Measurements from ENCODE around the gene GHRHR. TPM values are rescaled to one million over a fixed set of nuclear protein-coding genes. Genes with fewer than 3 reads are reported as not detected.

The GHRHR gene
- total RNA-seq, 1 donor from 2014 or later: not detected

DNA sequence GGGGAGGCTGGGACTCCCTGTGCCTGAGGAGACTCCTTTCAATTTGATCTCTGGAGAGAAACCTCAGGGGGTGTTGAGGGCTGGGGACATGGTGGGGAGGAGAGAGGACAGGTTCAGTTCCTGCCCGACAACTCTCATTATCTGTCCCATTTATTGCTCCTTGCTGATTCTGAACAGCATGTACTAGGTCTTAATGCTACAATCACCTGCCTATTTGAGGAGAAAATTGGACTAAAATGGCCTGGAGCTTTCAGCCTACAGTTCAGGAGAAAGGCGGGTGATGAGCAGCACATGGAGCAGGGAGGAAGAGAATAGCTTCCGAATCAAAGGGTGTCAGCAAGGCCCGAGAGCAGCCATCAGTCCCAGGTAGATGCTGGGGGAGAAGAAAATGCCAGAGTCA lies 58.4 kb downstream of the GHRHR start:
- Mint-ChIP-seq H3K27me3 (peaks cover 27% of the 10 kb centered on the region), H3K4me1 (ENCODE audit: low read depth) (no peaks in the 10 kb centered on the region), H3K4me3 (ENCODE audit: low read depth) (no peak overlapping the region), H3K36me3 (ENCODE audit: insufficient read depth) (no peaks in the 10 kb centered on the region), H3K9me3 (ENCODE audit: low read depth) (no peaks in the 10 kb centered on the region), H3K27ac (no peak overlapping the region)
- DNase-seq (ENCODE audit: low spot score, unreplicated experiment): no peak
- TF ChIP-seq, protein P1, sequence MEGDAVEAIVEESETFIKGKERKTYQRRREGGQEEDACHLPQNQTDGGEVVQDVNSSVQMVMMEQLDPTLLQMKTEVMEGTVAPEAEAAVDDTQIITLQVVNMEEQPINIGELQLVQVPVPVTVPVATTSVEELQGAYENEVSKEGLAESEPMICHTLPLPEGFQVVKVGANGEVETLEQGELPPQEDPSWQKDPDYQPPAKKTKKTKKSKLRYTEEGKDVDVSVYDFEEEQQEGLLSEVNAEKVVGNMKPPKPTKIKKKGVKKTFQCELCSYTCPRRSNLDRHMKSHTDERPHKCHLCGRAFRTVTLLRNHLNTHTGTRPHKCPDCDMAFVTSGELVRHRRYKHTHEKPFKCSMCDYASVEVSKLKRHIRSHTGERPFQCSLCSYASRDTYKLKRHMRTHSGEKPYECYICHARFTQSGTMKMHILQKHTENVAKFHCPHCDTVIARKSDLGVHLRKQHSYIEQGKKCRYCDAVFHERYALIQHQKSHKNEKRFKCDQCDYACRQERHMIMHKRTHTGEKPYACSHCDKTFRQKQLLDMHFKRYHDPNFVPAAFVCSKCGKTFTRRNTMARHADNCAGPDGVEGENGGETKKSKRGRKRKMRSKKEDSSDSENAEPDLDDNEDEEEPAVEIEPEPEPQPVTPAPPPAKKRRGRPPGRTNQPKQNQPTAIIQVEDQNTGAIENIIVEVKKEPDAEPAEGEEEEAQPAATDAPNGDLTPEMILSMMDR (IDR thresholded peaks at IDR 0.05; ENCODE audit: unreplicated experiment): no peak

DNA sequence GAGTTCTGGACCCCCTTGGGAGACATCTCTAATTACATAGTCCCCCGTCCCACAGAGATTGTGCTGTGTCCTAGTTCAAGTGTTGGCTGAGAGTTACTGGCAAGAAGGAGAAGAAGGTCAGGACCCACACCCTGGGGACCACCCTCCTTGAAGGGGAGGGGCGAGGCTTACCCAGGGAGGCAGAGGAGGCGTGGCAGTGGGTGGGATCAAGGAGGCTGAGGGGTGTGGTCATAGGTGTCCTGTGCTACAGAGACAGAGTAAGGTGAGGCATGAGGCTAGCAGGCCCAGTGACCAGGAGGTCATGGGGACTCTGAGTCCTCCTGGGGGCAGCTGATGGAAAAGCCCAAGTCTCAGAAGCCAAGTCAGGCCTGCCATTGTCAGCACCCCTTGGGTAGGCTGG lies 59.0 kb downstream of the GHRHR start:
- H3K27me3 Mint-ChIP-seq: peaks cover 32% of the 10 kb centered on the region
- TF ChIP-seq, protein P1 (IDR thresholded peaks at IDR 0.05; ENCODE audit: unreplicated experiment): no peak
- no peak overlapping the region for H3K27ac Mint-ChIP-seq
- no peak for DNase-seq (ENCODE audit: low spot score, unreplicated experiment)
- no peak overlapping the region for H3K4me3 Mint-ChIP-seq (ENCODE audit: low read depth)
- no peaks in the 10 kb centered on the region for H3K36me3 Mint-ChIP-seq (ENCODE audit: insufficient read depth)
- H3K4me1 Mint-ChIP-seq (ENCODE audit: low read depth): peaks cover 1% of the 10 kb centered on the region
- no peaks in the 10 kb centered on the region for H3K9me3 Mint-ChIP-seq (ENCODE audit: low read depth)

DNA sequence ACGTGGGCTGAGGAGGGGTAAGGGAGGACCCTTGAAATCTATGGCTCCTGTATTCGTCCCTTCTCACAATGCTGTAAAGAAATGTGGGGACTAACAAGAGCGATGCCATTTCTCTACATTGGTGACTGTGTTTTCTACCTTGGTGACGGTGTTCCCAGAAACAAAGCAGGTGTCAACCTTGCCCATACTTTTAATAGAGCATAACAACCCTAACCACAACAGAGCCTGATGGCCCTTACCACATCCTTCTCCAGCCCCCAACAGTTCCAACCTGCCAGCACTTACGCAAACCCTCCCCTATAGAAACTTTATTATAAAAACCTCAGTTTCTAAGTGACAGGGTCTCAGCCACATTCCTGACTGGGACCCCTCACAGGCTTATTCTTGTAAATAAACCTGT lies 60.1 kb downstream of the GHRHR start:
- Mint-ChIP-seq H3K36me3 (ENCODE audit: insufficient read depth) (no peaks in the 10 kb centered on the region), H3K9me3 (ENCODE audit: low read depth) (no peaks in the 10 kb centered on the region), H3K27ac (no peak overlapping the region), H3K4me3 (ENCODE audit: low read depth) (no peak overlapping the region), H3K4me1 (ENCODE audit: low read depth) (peaks cover 1% of the 10 kb centered on the region), H3K27me3 (peaks cover 35% of the 10 kb centered on the region)
- no peak for DNase-seq (ENCODE audit: low spot score, unreplicated experiment)
- TF ChIP-seq, protein P1 (IDR thresholded peaks at IDR 0.05; ENCODE audit: unreplicated experiment): no peak

DNA sequence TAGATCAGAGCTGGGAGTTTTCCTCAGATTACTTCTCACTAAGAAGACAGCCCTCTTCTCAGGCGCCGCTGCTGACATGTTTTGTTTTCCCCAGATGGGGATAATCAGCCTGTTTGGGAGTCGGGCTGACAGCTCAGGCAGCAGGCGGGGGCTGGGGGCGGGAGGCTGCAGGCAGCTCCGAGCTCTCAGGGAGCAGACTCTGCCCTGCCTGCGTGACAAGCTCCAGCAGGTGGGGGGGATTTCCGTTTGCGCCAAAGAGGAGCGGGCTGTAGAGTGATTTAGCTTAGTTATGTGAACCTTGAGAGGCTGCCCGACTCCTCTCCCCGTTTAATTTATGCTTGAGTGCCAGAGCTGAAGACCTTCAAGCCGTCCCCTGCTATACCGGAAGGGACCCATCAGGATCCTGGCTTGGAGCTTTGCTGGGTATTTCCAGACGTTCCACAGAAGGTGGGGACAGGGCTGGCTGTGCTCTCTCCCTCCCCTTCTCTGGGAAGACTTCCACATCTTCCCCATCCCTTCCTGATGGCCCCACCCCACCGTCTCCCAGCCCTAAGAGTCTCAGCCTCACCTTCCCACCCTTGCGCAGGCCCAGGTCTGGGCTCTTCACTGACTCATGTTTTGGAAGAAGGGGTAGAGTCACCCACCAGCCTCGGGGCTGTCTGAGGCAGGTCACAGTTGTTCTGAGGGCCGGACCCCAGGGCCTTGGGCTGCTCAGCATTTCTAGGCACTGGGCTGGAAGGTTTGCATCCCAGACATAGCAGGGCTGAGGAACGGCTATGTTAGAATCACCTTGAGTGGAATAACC lies 63.6 kb downstream of the GHRHR start:
- DNase-seq (ENCODE audit: low spot score, unreplicated experiment): no peak
- Mint-ChIP-seq H3K36me3 (ENCODE audit: insufficient read depth) (no peaks in the 10 kb centered on the region), H3K27me3 (peaks cover 30% of the 10 kb centered on the region), H3K9me3 (ENCODE audit: low read depth) (no peaks in the 10 kb centered on the region), H3K4me1 (ENCODE audit: low read depth) (peaks cover 1% of the 10 kb centered on the region), H3K4me3 (ENCODE audit: low read depth) (no peak overlapping the region), H3K27ac (no peak overlapping the region)
- TF ChIP-seq, protein P1 (IDR thresholded peaks at IDR 0.05; ENCODE audit: unreplicated experiment): no peak

DNA sequence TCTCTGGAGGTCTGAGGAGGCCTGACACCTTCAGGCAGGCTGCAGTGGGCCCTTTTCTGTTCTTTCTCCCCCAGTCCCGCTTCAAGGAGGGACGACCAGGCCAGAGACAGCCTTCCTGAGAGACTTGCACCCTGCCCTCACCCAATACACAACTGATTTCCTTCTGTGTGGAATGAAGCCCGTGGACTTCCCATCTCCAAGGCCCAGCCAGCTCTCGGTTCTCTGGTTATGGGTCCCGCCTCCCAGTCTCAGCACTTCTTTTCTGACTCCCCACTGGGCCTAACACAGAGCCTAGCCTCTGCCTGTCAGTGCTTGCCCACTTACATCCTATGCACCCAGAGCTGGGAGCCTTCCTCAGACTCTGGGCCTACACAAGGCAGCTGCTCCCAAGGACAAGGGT lies 64.3 kb downstream of the GHRHR start:
- Mint-ChIP-seq H3K27me3 (peaks cover 33% of the 10 kb centered on the region), H3K36me3 (ENCODE audit: insufficient read depth) (no peaks in the 10 kb centered on the region), H3K4me3 (ENCODE audit: low read depth) (no peak overlapping the region), H3K4me1 (ENCODE audit: low read depth) (peaks cover 1% of the 10 kb centered on the region), H3K9me3 (ENCODE audit: low read depth) (no peaks in the 10 kb centered on the region), H3K27ac (no peak overlapping the region)
- no peak for DNase-seq (ENCODE audit: low spot score, unreplicated experiment)
- TF ChIP-seq, protein P1 (IDR thresholded peaks at IDR 0.05; ENCODE audit: unreplicated experiment): no peak

Data from progenitor cell of endocrine pancreas (in vitro differentiated cells).